Measurements from ENCODE around the gene AP2M1. TPM values are rescaled to one million over a fixed set of nuclear protein-coding genes. Genes with fewer than 3 reads are reported as not detected.

The AP2M1 gene
- total and polyA plus RNA-seq, 2 of the 13 experiments (the other 11 are each of a cell fraction or from before 2014, with no cell fraction given): 126 to 146 TPM

GRCh38 chr3:184135149-184135910, 39.3 kb upstream of the AP2M1 start, which contains the start of gene EIF2B5 (continued):
- TF ChIP-seq IRF9 (CRISPR knock-in tag; IDR thresholded peaks at IDR 0.05; ENCODE audit: borderline replicate concordance) (peak; percentile 50; the same call in 1 of the 2 replicates), TAF15 (IDR thresholded peaks at IDR 0.05; ENCODE audit: low read depth, low read length, poor library complexity, severe bottlenecking) (no peak), JUN (CRISPR knock-in tag; IDR thresholded peaks at IDR 0.05) (peak; percentile 30; the same call in 1 of the 2 replicates), IRF2 (CRISPR knock-in tag; IDR thresholded peaks at IDR 0.05) (peak; percentile 98), LCORL (IDR thresholded peaks at IDR 0.05) (no peak), LCORL (CRISPR knock-in tag; IDR thresholded peaks at IDR 0.05) (peak; percentile 42; the same call in 1 of the 2 replicates), ETV5 (CRISPR knock-in tag; IDR thresholded peaks at IDR 0.05; ENCODE audit: borderline replicate concordance) (peak; percentile 83), NFE2 (CRISPR knock-in tag; IDR thresholded peaks at IDR 0.05) (no peak), RFX3 (CRISPR knock-in tag; IDR thresholded peaks at IDR 0.05) (no peak), SIX4 (CRISPR knock-in tag; IDR thresholded peaks at IDR 0.05) (peak; percentile 41; the same call in 1 of the 2 replicates), MXD4 (CRISPR knock-in tag; IDR thresholded peaks at IDR 0.05) (peak; percentile 67), HES4 (CRISPR knock-in tag; IDR thresholded peaks at IDR 0.05; ENCODE audit: borderline replicate concordance) (peak; percentile 63; the same call in 1 of the 2 replicates), ZNF598 (CRISPR knock-in tag; IDR thresholded peaks at IDR 0.05; ENCODE audit: borderline replicate concordance) (no peak), ZNF441 (CRISPR knock-in tag; IDR thresholded peaks at IDR 0.05; ENCODE audit: borderline replicate concordance) (peak; percentile 21), ZNF747 (CRISPR knock-in tag; IDR thresholded peaks at IDR 0.05; ENCODE audit: borderline replicate concordance) (peak; percentile 80), HIC2 (CRISPR knock-in tag; IDR thresholded peaks at IDR 0.05; ENCODE audit: low read depth) (0 out of 2 replicates have a peak, but pooled peaks have one; percentile 51), ZFP41 (CRISPR knock-in tag; IDR thresholded peaks at IDR 0.05; ENCODE audit: borderline replicate concordance) (no peak; the same call in 1 of the 2 replicates), CHD2 (IDR thresholded peaks at IDR 0.05; ENCODE audit: low read depth, low read length) (peak; percentile 20; the same call in 1 of the 2 replicates), PHB2 (IDR thresholded peaks at IDR 0.05; ENCODE audit: partially characterized antibody) (no peak), MXD1 (CRISPR knock-in tag; IDR thresholded peaks at IDR 0.05) (peak; percentile 75; the same call in 1 of the 2 replicates), CENPT (CRISPR knock-in tag; IDR thresholded peaks at IDR 0.05; ENCODE audit: low read depth) (no peak), MAF1 (CRISPR knock-in tag; IDR thresholded peaks at IDR 0.05; ENCODE audit: borderline replicate concordance) (no peak; the same call in 1 of the 2 replicates), HNF1B (CRISPR knock-in tag; IDR thresholded peaks at IDR 0.05) (peak; percentile 97), BRD4 (CRISPR knock-in tag; IDR thresholded peaks at IDR 0.05) (peak; percentile 55; the same call in 1 of the 2 replicates), RNF2 (conservative IDR thresholded peaks at IDR 0.05; ENCODE audit: low read depth) (peak; percentile 41; the same call in 1 of the 2 replicates), ZNF333 (CRISPR knock-in tag; IDR thresholded peaks at IDR 0.05; ENCODE audit: borderline replicate concordance) (no peak)
